HCT116 (cell line): ENCODE measurements around the gene SORCS2. TPM values are rescaled to one million over a fixed set of nuclear protein-coding genes. Genes with fewer than 3 reads are reported as not detected.

ENCODE experiments used
- ATAC-seq: fragments of 200-7000 bp; cut with Tn5 transposase; 2 replicates; pipeline ENCODE4 v1.9.1; 2020; ENCODE audit warnings: mild to moderate bottlenecking, moderate library complexity
- BruUV-seq: library from RNA; stranded (reverse); fragments of 400-500 nt; replicated peaks from 2 replicates; lab custom pipeline; 2021; lab: Mats Ljungman, UMichigan
- CTCF ChIA-PET: fragments of 300-600 bp; sonication (Branson Sonifier 250); formaldehyde crosslinking; loops from one replicate; lab custom pipeline; 2021; ENCODE audit warnings: antibody characterized with exemption; lab: Charles Lee
- POLR2A ChIA-PET: fragments of 300-600, 350-600 bp; sonication (Branson Sonifier 250); formaldehyde crosslinking; loops from one replicate; lab custom pipeline; 2021; ENCODE audit warnings: antibody characterized with exemption; lab: Charles Lee
- RAD21 ChIA-PET, 2 experiments: fragments of 300-600 bp; sonication (Branson Sonifier 250); formaldehyde crosslinking; loops; one replicate each; lab custom pipeline; 2023; ENCODE audit warnings: low total read pairs in 2 of 2; ENCODE audit not compliant: uncharacterized antibody in 2 of 2, unreplicated experiment in 2 of 2, low non-redundant PET in 1 of 2; lab: Charles Lee
- DNase-seq: peaks from one replicate; pipeline ENCODE4 v3.0.0-alpha.2; 2010; ENCODE audit warnings: low read depth, low spot score
- H2AFZ ChIP-seq: fragments of 200-600 bp; shearing (Covaris generic), sonication (generic); 2 replicates; pipeline ENCODE4 v1.6.1; 2017; ENCODE audit warnings: low read depth, mixed run types, mixed read lengths, antibody characterized with exemption, low read length; ENCODE audit not compliant: poor library complexity, severe bottlenecking
- H3K27ac ChIP-seq: 2 replicates; pipeline ENCODE4 v1.5.1; 2012; ENCODE audit warnings: low read depth, low read length
- H3K27me3 ChIP-seq: fragments of 200-600 bp; sonication (generic); 2 replicates; pipeline ENCODE4 v1.6.1; 2016; ENCODE audit warnings: mixed run types, low read length, mixed read lengths; ENCODE audit not compliant: insufficient read depth
- H3K36me3 ChIP-seq, 2 experiments: fragments of 200-500 bp in 1 of 2; fragments of 200-600 bp in 1 of 2; sonication (Bioruptor generic) in 1 of 2; sonication (generic) in 1 of 2; 2 replicates each; pipeline versions ENCODE4 v1.5.1 to v1.6.1; 2014 to 2016; ENCODE audit warnings: low read length in 2 of 2, inconsistent platforms in 1 of 2, mixed read lengths in 1 of 2, mixed run types in 1 of 2; ENCODE audit not compliant: insufficient read depth in 2 of 2, control insufficient read depth in 1 of 2
- H3K4me1 ChIP-seq, 2 experiments: fragments of 200-600 bp in 1 of 2; sonication (generic) in 1 of 2; 2 replicates each; pipeline versions ENCODE4 v1.5.1 to v1.6.1; 2012 to 2017; ENCODE audit warnings: low read length in 2 of 2, inconsistent platforms in 1 of 2, mild to moderate bottlenecking in 1 of 2, mixed read lengths in 1 of 2, mixed run types in 1 of 2, moderate library complexity in 1 of 2; ENCODE audit not compliant: insufficient read depth in 2 of 2, control insufficient read depth in 1 of 2
- H3K4me2 ChIP-seq: fragments of 200-600 bp; sonication (generic); 2 replicates; pipeline ENCODE4 v1.6.1; 2017; ENCODE audit warnings: mixed run types, low read length, mixed read lengths
- H3K4me3 ChIP-seq, 2 experiments: fragments of 200-600 bp in 1 of 2; sonication (generic) in 1 of 2; replicated peaks in 1 of 2; 2 replicates each; pipeline ENCODE4 v1.5.1; 2011 to 2016; ENCODE audit warnings: low read length in 2 of 2, control low read depth in 1 of 2, low read depth in 1 of 2, mild to moderate bottlenecking in 1 of 2, mixed read lengths in 1 of 2, mixed run types in 1 of 2
- H3K79me2 ChIP-seq: fragments of 200-600 bp; sonication (generic); 2 replicates; pipeline ENCODE4 v1.6.1; 2017; ENCODE audit warnings: mild to moderate bottlenecking, mixed run types, low read length, moderate library complexity, mixed read lengths; ENCODE audit not compliant: insufficient read depth
- H3K9ac ChIP-seq: fragments of 200-600 bp; sonication (generic); 2 replicates; pipeline ENCODE4 v1.6.1; 2016; ENCODE audit warnings: low read length, mixed read lengths
- H3K9me2 ChIP-seq: fragments of 200-600 bp; sonication (generic), shearing (Covaris generic); 2 replicates; pipeline ENCODE4 v1.6.1; 2017; ENCODE audit warnings: mixed run types, mild to moderate bottlenecking, moderate library complexity; ENCODE audit not compliant: insufficient read depth
- H3K9me3 ChIP-seq, 2 experiments: fragments of 200-500 bp in 1 of 2; fragments of 200-600 bp in 1 of 2; sonication (Bioruptor generic) in 1 of 2; sonication (generic) in 1 of 2; 2 replicates each; pipeline ENCODE4 v1.6.1; 2014 to 2017; ENCODE audit warnings: low read length in 2 of 2, mixed read lengths in 2 of 2, inconsistent platforms in 1 of 2, low read depth in 1 of 2, mild to moderate bottlenecking in 1 of 2, mixed run types in 1 of 2, moderate library complexity in 1 of 2; ENCODE audit not compliant: control insufficient read depth in 1 of 2, insufficient read depth in 1 of 2
- H4K20me1 ChIP-seq: fragments of 200-600 bp; sonication (generic), shearing (Covaris generic); 2 replicates; pipeline ENCODE4 v1.6.1; 2017; ENCODE audit warnings: mixed run types, mild to moderate bottlenecking, moderate library complexity; ENCODE audit not compliant: insufficient read depth
- CBX3 ChIP-seq: IDR thresholded peaks from 2 replicates; pipeline ENCODE4 v1.6.1; 2012; ENCODE audit warnings: low read depth
- ELF1 ChIP-seq: IDR thresholded peaks from 2 replicates; pipeline ENCODE4 v1.6.1; 2012; ENCODE audit warnings: low read depth, borderline replicate concordance
- POLR2AphosphoS5 ChIP-seq: IDR thresholded peaks from 2 replicates; pipeline ENCODE4 v1.6.1; 2011; ENCODE audit warnings: mild to moderate bottlenecking, low read depth, low read length, moderate library complexity
- SIN3A ChIP-seq: IDR thresholded peaks from 2 replicates; pipeline ENCODE4 v1.6.1; 2012; ENCODE audit warnings: low read depth
- SP1 ChIP-seq: IDR thresholded peaks from 2 replicates; pipeline ENCODE4 v1.6.1; 2012; ENCODE audit warnings: low read depth
- intact Hi-C: fragments of 100-400 bp; cut with micrococcal nuclease; formaldehyde crosslinking; loops from 2 replicates; pipeline ENCODE4 v1.10.0; 2022
- total RNA-seq: library from RNA; stranded (reverse); gene quantifications from one replicate; pipeline ENCODE4 v1.2.1, GENCODE V29; 2021; ENCODE audit not compliant: unreplicated experiment
- TF ChIP-seq, protein P1 (sequence below): IDR thresholded peaks from 2 replicates; pipeline ENCODE4 v1.6.1; 2012
- TF ChIP-seq, protein P2 (sequence below), 3 experiments: fragments of 200-600 bp in 1 of 3; sonication (generic) in 1 of 3; IDR thresholded peaks in 2 of 3; conservative IDR thresholded peaks in 1 of 3; 2 replicates each; pipeline ENCODE4 v1.5.1; 2012 to 2017; ENCODE audit warnings: low read depth in 2 of 3, low read length in 2 of 3, antibody characterized with exemption in 1 of 3, borderline replicate concordance in 1 of 3, control low read depth in 1 of 3, mild to moderate bottlenecking in 1 of 3, mixed read lengths in 1 of 3, mixed run types in 1 of 3, moderate library complexity in 1 of 3; ENCODE audit not compliant: insufficient read depth in 1 of 3
- TF ChIP-seq, protein P3 (sequence below): IDR thresholded peaks from 2 replicates; pipeline ENCODE4 v1.6.1; 2012; ENCODE audit warnings: low read depth

The SORCS2 gene
- total RNA-seq, 1 experiment from 2014 or later = 0.37 TPM

DNA sequence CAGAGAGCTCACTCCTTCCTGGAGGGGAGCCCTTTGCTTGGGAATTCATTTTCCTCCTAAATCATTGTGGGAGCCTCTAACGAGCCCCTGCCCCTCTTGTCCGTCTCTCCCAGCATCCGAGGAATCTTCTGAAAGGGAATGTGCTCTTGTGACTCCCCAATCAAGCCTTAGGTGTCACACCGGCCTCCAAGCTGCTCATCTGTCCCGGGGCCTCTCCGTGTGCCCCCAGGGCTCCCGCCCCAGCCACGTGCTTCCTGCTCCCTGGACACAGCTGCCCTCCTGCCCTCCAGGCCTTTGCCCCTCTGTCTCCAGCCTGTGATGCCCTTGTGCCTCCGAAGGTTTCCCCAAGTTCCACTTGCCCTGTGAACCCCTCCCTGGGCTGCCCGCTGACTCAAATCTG is 507.5 kb downstream of the SORCS2 start:
- H3K9ac ChIP-seq = no peak overlapping the region
- CTCF ChIA-PET = no interaction called here

More for the DNA sequence above, 507.5 kb downstream of the SORCS2 start:
- ChIA-PET POLR2A (no interaction called here), RAD21 (no interaction called here)
- no peak overlapping the region for H2AFZ ChIP-seq
- no peaks in the 10 kb centered on the region for H3K9me2 ChIP-seq
- no peaks in the 10 kb centered on the region for H3K36me3 ChIP-seq
- H3K4me1 ChIP-seq = peaks cover 10 to 20% of the 10 kb centered on the region in 2 experiments; a peak in 3 of 4 replicates
- no peaks in the 10 kb centered on the region for H4K20me1 ChIP-seq
- no peak overlapping the region for H3K4me2 ChIP-seq
- H3K79me2 ChIP-seq = no peaks in the 10 kb centered on the region
- no TSS peak for BruUV-seq
- DNase-seq (no peak), ATAC-seq (no peak)
- intact Hi-C loops = no loop called here
- TF ChIP-seq SIN3A (no peak), POLR2AphosphoS5 (no peak), CBX3 (no peak), ELF1 (no peak), SP1 (no peak)
- TF ChIP-seq, protein P1, sequence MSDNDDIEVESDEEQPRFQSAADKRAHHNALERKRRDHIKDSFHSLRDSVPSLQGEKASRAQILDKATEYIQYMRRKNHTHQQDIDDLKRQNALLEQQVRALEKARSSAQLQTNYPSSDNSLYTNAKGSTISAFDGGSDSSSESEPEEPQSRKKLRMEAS = no peak
- TF ChIP-seq, protein P2, sequence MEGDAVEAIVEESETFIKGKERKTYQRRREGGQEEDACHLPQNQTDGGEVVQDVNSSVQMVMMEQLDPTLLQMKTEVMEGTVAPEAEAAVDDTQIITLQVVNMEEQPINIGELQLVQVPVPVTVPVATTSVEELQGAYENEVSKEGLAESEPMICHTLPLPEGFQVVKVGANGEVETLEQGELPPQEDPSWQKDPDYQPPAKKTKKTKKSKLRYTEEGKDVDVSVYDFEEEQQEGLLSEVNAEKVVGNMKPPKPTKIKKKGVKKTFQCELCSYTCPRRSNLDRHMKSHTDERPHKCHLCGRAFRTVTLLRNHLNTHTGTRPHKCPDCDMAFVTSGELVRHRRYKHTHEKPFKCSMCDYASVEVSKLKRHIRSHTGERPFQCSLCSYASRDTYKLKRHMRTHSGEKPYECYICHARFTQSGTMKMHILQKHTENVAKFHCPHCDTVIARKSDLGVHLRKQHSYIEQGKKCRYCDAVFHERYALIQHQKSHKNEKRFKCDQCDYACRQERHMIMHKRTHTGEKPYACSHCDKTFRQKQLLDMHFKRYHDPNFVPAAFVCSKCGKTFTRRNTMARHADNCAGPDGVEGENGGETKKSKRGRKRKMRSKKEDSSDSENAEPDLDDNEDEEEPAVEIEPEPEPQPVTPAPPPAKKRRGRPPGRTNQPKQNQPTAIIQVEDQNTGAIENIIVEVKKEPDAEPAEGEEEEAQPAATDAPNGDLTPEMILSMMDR (IDR thresholded peaks at IDR 0.05 in 2 of 3, conservative IDR thresholded peaks at IDR 0.05 in 1 of 3; ENCODE audit: borderline replicate concordance in 1 of 3, insufficient read depth in 1 of 3, low read depth in 2 of 3, low read length in 2 of 3) = no peak
- TF ChIP-seq, protein P3, sequence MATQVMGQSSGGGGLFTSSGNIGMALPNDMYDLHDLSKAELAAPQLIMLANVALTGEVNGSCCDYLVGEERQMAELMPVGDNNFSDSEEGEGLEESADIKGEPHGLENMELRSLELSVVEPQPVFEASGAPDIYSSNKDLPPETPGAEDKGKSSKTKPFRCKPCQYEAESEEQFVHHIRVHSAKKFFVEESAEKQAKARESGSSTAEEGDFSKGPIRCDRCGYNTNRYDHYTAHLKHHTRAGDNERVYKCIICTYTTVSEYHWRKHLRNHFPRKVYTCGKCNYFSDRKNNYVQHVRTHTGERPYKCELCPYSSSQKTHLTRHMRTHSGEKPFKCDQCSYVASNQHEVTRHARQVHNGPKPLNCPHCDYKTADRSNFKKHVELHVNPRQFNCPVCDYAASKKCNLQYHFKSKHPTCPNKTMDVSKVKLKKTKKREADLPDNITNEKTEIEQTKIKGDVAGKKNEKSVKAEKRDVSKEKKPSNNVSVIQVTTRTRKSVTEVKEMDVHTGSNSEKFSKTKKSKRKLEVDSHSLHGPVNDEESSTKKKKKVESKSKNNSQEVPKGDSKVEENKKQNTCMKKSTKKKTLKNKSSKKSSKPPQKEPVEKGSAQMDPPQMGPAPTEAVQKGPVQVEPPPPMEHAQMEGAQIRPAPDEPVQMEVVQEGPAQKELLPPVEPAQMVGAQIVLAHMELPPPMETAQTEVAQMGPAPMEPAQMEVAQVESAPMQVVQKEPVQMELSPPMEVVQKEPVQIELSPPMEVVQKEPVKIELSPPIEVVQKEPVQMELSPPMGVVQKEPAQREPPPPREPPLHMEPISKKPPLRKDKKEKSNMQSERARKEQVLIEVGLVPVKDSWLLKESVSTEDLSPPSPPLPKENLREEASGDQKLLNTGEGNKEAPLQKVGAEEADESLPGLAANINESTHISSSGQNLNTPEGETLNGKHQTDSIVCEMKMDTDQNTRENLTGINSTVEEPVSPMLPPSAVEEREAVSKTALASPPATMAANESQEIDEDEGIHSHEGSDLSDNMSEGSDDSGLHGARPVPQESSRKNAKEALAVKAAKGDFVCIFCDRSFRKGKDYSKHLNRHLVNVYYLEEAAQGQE = no peak
- H3K9me3 ChIP-seq = no peaks in the 10 kb centered on the region
- H3K27me3 ChIP-seq = 0 out of 2 replicates have a peak, but pooled peaks cover 2% of the 10 kb centered on the region
- no peak overlapping the region for H3K27ac ChIP-seq
- no peak overlapping the region for H3K4me3 ChIP-seq
